Neuronal stem cell (in vitro differentiated cells): ENCODE measurements around the gene ACOD1. TPM values are rescaled to one million over a fixed set of nuclear protein-coding genes. Genes with fewer than 3 reads are reported as not detected.
"Not testable (repeated sequence)": the region's sequence is repeated elsewhere in the genome, so short reads cannot be mapped to it uniquely, and the experiment has no call there.

Experiments
- DNase-seq: peaks from one replicate; pipeline ENCODE4 v3.0.0-alpha.2; 2013; ENCODE audit warnings: low spot score
- H2AFZ ChIP-seq: one replicate; pipeline ENCODE4 v1.6.1; 2013; ENCODE audit warnings: mild to moderate bottlenecking, low read length, inconsistent platforms
- H2AK5ac ChIP-seq: 2 replicates; pipeline ENCODE4 v1.6.1; 2013; ENCODE audit warnings: low read depth, mild to moderate bottlenecking, inconsistent platforms, low read length, moderate library complexity, mixed read lengths
- H2BK120ac ChIP-seq: 2 replicates; pipeline ENCODE4 v1.6.1; 2013; ENCODE audit warnings: low read depth, mild to moderate bottlenecking, inconsistent platforms, low read length, moderate library complexity, mixed read lengths
- H2BK12ac ChIP-seq: one replicate; pipeline ENCODE4 v1.6.1; 2013; ENCODE audit warnings: low read length, inconsistent platforms
- H2BK15ac ChIP-seq: 2 replicates; pipeline ENCODE4 v1.6.1; 2013; ENCODE audit warnings: mild to moderate bottlenecking, low read length, inconsistent platforms, mixed read lengths
- H2BK5ac ChIP-seq: one replicate; pipeline ENCODE4 v1.6.1; 2013; ENCODE audit warnings: inconsistent platforms, mild to moderate bottlenecking, low read length, moderate library complexity
- H3K14ac ChIP-seq: one replicate; pipeline ENCODE4 v1.6.1; 2013; ENCODE audit warnings: low read length, inconsistent platforms
- H3K18ac ChIP-seq: 2 replicates; pipeline ENCODE4 v1.6.1; 2013; ENCODE audit warnings: low read length, inconsistent platforms
- H3K23ac ChIP-seq: 2 replicates; pipeline ENCODE4 v1.6.1; 2013; ENCODE audit warnings: low read depth, mild to moderate bottlenecking, mixed read lengths, low read length, inconsistent platforms; ENCODE audit not compliant: poor library complexity
- H3K27ac ChIP-seq: replicated peaks from 3 replicates; pipeline ENCODE4 v1.5.1; 2013; ENCODE audit warnings: low read length, inconsistent platforms
- H3K27me3 ChIP-seq, 3 experiments: 2 replicates each; pipeline ENCODE4 v1.6.1; 2013; ENCODE audit warnings: low read length in 3 of 3, mild to moderate bottlenecking in 2 of 3, inconsistent platforms in 1 of 3, low read depth in 1 of 3, mixed read lengths in 1 of 3, moderate library complexity in 1 of 3; ENCODE audit not compliant: control insufficient read depth in 3 of 3, insufficient read depth in 3 of 3
- H3K36me3 ChIP-seq, 2 donors: replicated peaks in 1 of 2; 2 replicates each; pipeline ENCODE4 v1.6.1; 2013; ENCODE audit warnings: low read length in 2 of 2; ENCODE audit not compliant: control insufficient read depth in 2 of 2, insufficient read depth in 2 of 2
- H3K4ac ChIP-seq: 2 replicates; pipeline ENCODE4 v1.6.1; 2013; ENCODE audit warnings: inconsistent platforms, mild to moderate bottlenecking, low read length, moderate library complexity
- H3K4me1 ChIP-seq, 2 donors: 1 replicate in 1 of 2; 2 replicates in 1 of 2; pipeline ENCODE4 v1.6.1; 2013; ENCODE audit warnings: low read length in 2 of 2, low read depth in 1 of 2; ENCODE audit not compliant: control insufficient read depth in 2 of 2, insufficient read depth in 1 of 2
- H3K4me2 ChIP-seq: one replicate; pipeline ENCODE4 v1.6.1; 2013; ENCODE audit warnings: mild to moderate bottlenecking, low read length, inconsistent platforms; ENCODE audit not compliant: insufficient read depth, poor library complexity, severe bottlenecking
- H3K4me3 ChIP-seq, 2 donors: 2 replicates each; pipeline ENCODE4 v1.5.1; 2013; ENCODE audit warnings: low read length in 2 of 2, mild to moderate bottlenecking in 2 of 2, inconsistent platforms in 1 of 2, moderate library complexity in 1 of 2
- H3K79me1 ChIP-seq: one replicate; pipeline ENCODE4 v1.6.1; 2013; ENCODE audit warnings: low read depth, mild to moderate bottlenecking, inconsistent platforms, low read length, moderate library complexity
- H3K9ac ChIP-seq: one replicate; pipeline ENCODE4 v1.6.1; 2013; ENCODE audit warnings: mild to moderate bottlenecking, low read depth, low read length, inconsistent platforms; ENCODE audit not compliant: poor library complexity
- H3K9me3 ChIP-seq, 2 donors: replicated peaks in 1 of 2; 2 replicates each; pipeline versions ENCODE3 to v1.6.1; 2013; ENCODE audit warnings: low read length in 2 of 2, mild to moderate bottlenecking in 2 of 2, inconsistent platforms in 1 of 2, low read depth in 1 of 2, mixed read lengths in 1 of 2, moderate library complexity in 1 of 2; ENCODE audit not compliant: control insufficient read depth in 2 of 2, insufficient read depth in 1 of 2
- H4K8ac ChIP-seq: one replicate; pipeline ENCODE4 v1.6.1; 2013; ENCODE audit warnings: low read depth, mild to moderate bottlenecking, inconsistent platforms, low read length, moderate library complexity
- H4K91ac ChIP-seq: one replicate; pipeline ENCODE4 v1.6.1; 2013; ENCODE audit warnings: low read length, low read depth, mild to moderate bottlenecking, inconsistent platforms; ENCODE audit not compliant: poor library complexity
- WGBS, 2 donors: extraction: QIAGEN DNeasy Blood & Tissue Kit; methylation state at CpG; one replicate each; pipeline ENCODE4 v1.1.7; 2013; ENCODE audit warnings: missing lambda C conversion rate in 2 of 2, mixed read lengths in 1 of 2; ENCODE audit not compliant: insufficient read length in 2 of 2, insufficient replicate concordance in 1 of 2; ENCODE audit errors: extremely low coverage in 2 of 2; 5-methylcytosine and 5-hydroxymethylcytosine counted together
- polyA plus RNA-seq, 2 experiments: library from polyadenylated mRNA; stranded (reverse); fragments of 200-250 nt; gene quantifications; one replicate each; pipeline ENCODE4 v1.2.3, GENCODE V29; 2013

ACOD1 gene
- not detected for polyA plus RNA-seq (2013, experiment 1 of 2)
- polyA plus RNA-seq (2013, experiment 2 of 2), result not detected

GRCh38 chr13:76948149-76948548, at the start of gene ACOD1:
Gene ACOD1 (plus strand): TSS chr13:76948511. CDS start chr13:76948559, 48 bp downstream.
- H3K14ac ChIP-seq, result no peak within 1 kb of the TSS
- no peak for DNase-seq
- no peak within 1 kb of the TSS for H4K8ac ChIP-seq
- no peak within 1 kb of the TSS for H3K27ac ChIP-seq
- no peak within 1 kb of the TSS for H3K4me2 ChIP-seq
- no peak within 1 kb of the TSS for H2BK5ac ChIP-seq
- no peak within 1 kb of the TSS for H4K91ac ChIP-seq
- no peaks in the 10 kb centered on the region for H3K79me1 ChIP-seq
- H3K4ac ChIP-seq, result no peak within 1 kb of the TSS
- H3K27me3 ChIP-seq, result no peaks in the 10 kb centered on the region
- WGBS, 2 donors, result no CpG with 5 or more reads among the region's 2 CpGs
- H3K23ac ChIP-seq, result no peak within 1 kb of the TSS
- H3K4me3 ChIP-seq, result no peak within 1 kb of the TSS
- H3K36me3 ChIP-seq, result no peaks in the 10 kb centered on the region
- H2AK5ac ChIP-seq, result no peak within 1 kb of the TSS
- no peak within 1 kb of the TSS for H3K18ac ChIP-seq
- H2BK15ac ChIP-seq, result no peak within 1 kb of the TSS
- H2BK12ac ChIP-seq, result no peak within 1 kb of the TSS
- H2AFZ ChIP-seq, result no peak within 1 kb of the TSS
- H3K9me3 ChIP-seq, result no peaks in the 10 kb centered on the region
- no peak within 1 kb of the TSS for H2BK120ac ChIP-seq
- H3K4me1 ChIP-seq, result no peaks in the 10 kb centered on the region
- no peak within 1 kb of the TSS for H3K9ac ChIP-seq

GRCh38 chr13:76899066-76899465, 49.2 kb upstream of the ACOD1 start:
- H3K27me3 ChIP-seq, H3K18ac ChIP-seq, H2AFZ ChIP-seq, H3K4me3 ChIP-seq, H2BK5ac ChIP-seq, H3K9ac ChIP-seq, H3K36me3 ChIP-seq, H4K8ac ChIP-seq, H3K23ac ChIP-seq, DNase-seq, H2BK12ac ChIP-seq, H2BK15ac ChIP-seq, H2AK5ac ChIP-seq, H3K4ac ChIP-seq, H2BK120ac ChIP-seq, H3K4me1 ChIP-seq, H3K4me2 ChIP-seq, H3K14ac ChIP-seq, H3K79me1 ChIP-seq, H3K9me3 ChIP-seq, H3K27ac ChIP-seq, H4K91ac ChIP-seq: not testable (repeated sequence)
- WGBS, 2 donors, result no CpG with 5 or more reads among the region's 4 CpGs

GRCh38 chr13:76903544-76904162, 44.7 kb upstream of the ACOD1 start:
- Histone ChIP-seq H4K91ac (no peak overlapping the region), H2AFZ (no peak overlapping the region), H2AK5ac (no peak overlapping the region), H3K27ac (no peak overlapping the region), H4K8ac (no peak overlapping the region), H3K4me3 (no peak overlapping the region), H3K27me3 (peaks cover 0 to 9% (median 0%) of the 10 kb centered on the region in 3 experiments), H2BK15ac (no peak overlapping the region), H2BK12ac (no peak overlapping the region), H3K18ac (no peak overlapping the region), H3K36me3 (no peaks in the 10 kb centered on the region), H3K4me2 (no peak overlapping the region), H3K4ac (no peak overlapping the region), H3K4me1 (no peaks in the 10 kb centered on the region), H3K79me1 (no peaks in the 10 kb centered on the region), H3K23ac (no peak overlapping the region), H3K9ac (no peak overlapping the region), H3K14ac (no peak overlapping the region), H3K9me3 (no peaks in the 10 kb centered on the region), H2BK5ac (no peak overlapping the region), H2BK120ac (no peak overlapping the region)
- peak; percentile 64 for DNase-seq
- no CpG with 5 or more reads among the region's 3 CpGs for WGBS, 2 donors

- no peak overlapping the region for H2BK120ac ChIP-seq
- H3K4me3 ChIP-seq, result no peak overlapping the region
- no peak overlapping the region for H2AFZ ChIP-seq
- H3K4me1 ChIP-seq, result no peaks in the 10 kb centered on the region
- no peak overlapping the region for H3K14ac ChIP-seq
- WGBS, 2 donors, result no CpG with 5 or more reads among the region's 2 CpGs
- H3K9ac ChIP-seq, result no peak overlapping the region
- DNase-seq, result no peak
- H3K4me2 ChIP-seq, result no peak overlapping the region
- H3K18ac ChIP-seq, result no peak overlapping the region
- no peak overlapping the region for H2BK12ac ChIP-seq
- no peak overlapping the region for H4K8ac ChIP-seq
- no peak overlapping the region for H3K23ac ChIP-seq
- H3K27me3 ChIP-seq, result peaks cover 0 to 9% (median 0%) of the 10 kb centered on the region in 3 experiments
- no peak overlapping the region for H4K91ac ChIP-seq
- no peak overlapping the region for H2BK15ac ChIP-seq
- H2AK5ac ChIP-seq, result no peak overlapping the region
- H3K4ac ChIP-seq, result no peak overlapping the region
- H2BK5ac ChIP-seq, result no peak overlapping the region
- no peaks in the 10 kb centered on the region for H3K79me1 ChIP-seq
- no peaks in the 10 kb centered on the region for H3K9me3 ChIP-seq
- H3K36me3 ChIP-seq, result no peaks in the 10 kb centered on the region
- no peak overlapping the region for H3K27ac ChIP-seq
These were observed 43.8 kb upstream of the ACOD1 start for GRCh38 chr13:76904507-76904906.
